Calu3 (cell line): ENCODE results near the gene GRPEL2. TPM values are rescaled to one million over a fixed set of nuclear protein-coding genes. Genes with fewer than 3 reads are reported as not detected.

Source experiments
- BruUV-seq: library from RNA; stranded (reverse); fragments of 400-500 nt; replicated peaks from 2 replicates; lab custom pipeline; 2021; lab: Mats Ljungman, UMichigan
- CTCF ChIA-PET: fragments of 300-600 bp; sonication (Branson Sonifier 250); formaldehyde crosslinking; loops from one replicate; lab custom pipeline; 2022; ENCODE audit warnings: antibody characterized with exemption; lab: Charles Lee
- DNase-seq: peaks from one replicate; pipeline ENCODE4 v3.0.0; 2022
- H3K27ac Mint-ChIP-seq: one replicate; pipeline ENCODE4 v1.8.0; 2022; ENCODE audit warnings: mixed read lengths; ENCODE audit not compliant: unreplicated experiment
- H3K27me3 Mint-ChIP-seq: one replicate; pipeline ENCODE4 v1.8.0; 2022; ENCODE audit warnings: mixed read lengths; ENCODE audit not compliant: unreplicated experiment
- H3K36me3 Mint-ChIP-seq: one replicate; pipeline ENCODE4 v1.8.0; 2022; ENCODE audit warnings: mild to moderate bottlenecking, moderate library complexity, mixed read lengths; ENCODE audit not compliant: insufficient read depth, unreplicated experiment
- H3K4me1 Mint-ChIP-seq: one replicate; pipeline ENCODE4 v1.8.0; 2022; ENCODE audit warnings: mild to moderate bottlenecking, low read depth, mixed read lengths; ENCODE audit not compliant: unreplicated experiment
- H3K4me3 Mint-ChIP-seq: one replicate; pipeline ENCODE4 v1.8.0; 2022; ENCODE audit warnings: mild to moderate bottlenecking, low read depth, moderate library complexity, mixed read lengths; ENCODE audit not compliant: unreplicated experiment
- H3K9me3 Mint-ChIP-seq: one replicate; pipeline ENCODE4 v1.8.0; 2022; ENCODE audit warnings: low read depth, mixed read lengths; ENCODE audit not compliant: unreplicated experiment
- CTCF ChIP-seq: fragments of 200-600 bp; IDR thresholded peaks from one replicate; pipeline ENCODE4 v1.8.0; 2022; ENCODE audit warnings: antibody characterized with exemption; ENCODE audit not compliant: unreplicated experiment
- intact Hi-C: fragments of 100-400 bp; cut with micrococcal nuclease; formaldehyde crosslinking; loops from one replicate; pipeline ENCODE4 v1.10.0; 2022; ENCODE audit not compliant: unreplicated experiment
- total RNA-seq: library from RNA; stranded (reverse); gene quantifications from 2 replicates; pipeline ENCODE4 v1.2.3, GENCODE V29; 2022

GRPEL2 gene
- total RNA-seq, 1 experiment from 2014 or later = 28.2 TPM

- CTCF ChIA-PET = interaction anchor here (0.6 to 2.6 kb wide), 14 partner anchors 11 to 590 kb away, joined by 3 to 27 read pairs (median 4); partner anchors contain the start of genes GRPEL2 and PCYOX1L
- no peak for DNase-seq
- no peak overlapping the region for H3K4me3 Mint-ChIP-seq
- intact Hi-C loops = loop anchor here (1.0 kb wide), 2 partner anchors 51 to 196 kb away; no protein-coding TSS in a partner anchor
- BruUV-seq = no TSS peak
- H3K27me3 Mint-ChIP-seq = no peaks in the 10 kb centered on the region
- no peak for TF ChIP-seq CTCF
- no peaks in the 10 kb centered on the region for H3K9me3 Mint-ChIP-seq
- H3K27ac Mint-ChIP-seq = no peak overlapping the region
- peaks cover 8% of the 10 kb centered on the region for H3K4me1 Mint-ChIP-seq
- H3K36me3 Mint-ChIP-seq = peaks cover 9% of the 10 kb centered on the region
Observed at GRCh38 chr5:149367972-149368645, 22.8 kb downstream of the GRPEL2 start.

- Mint-ChIP-seq H3K27me3 (no peaks in the 10 kb centered on the region), H3K4me1 (peaks cover 8% of the 10 kb centered on the region), H3K27ac (no peak overlapping the region), H3K4me3 (no peak overlapping the region), H3K36me3 (peaks cover 5% of the 10 kb centered on the region), H3K9me3 (no peaks in the 10 kb centered on the region)
- BruUV-seq = no TSS peak
- intact Hi-C loops = loop anchor here (1.0 kb wide), 1 partner anchor 54 kb away; no protein-coding TSS in a partner anchor
- TF ChIP-seq CTCF = no peak
- CTCF ChIA-PET = interaction anchor here (1.0 to 1.4 kb wide), 2 partner anchors 13 to 56 kb away, joined by 3 to 6 read pairs; partner anchors contain the start of gene PCYOX1L
- DNase-seq = no peak
Observed at GRCh38 chr5:149370878-149371277, 25.6 kb downstream of the GRPEL2 start.

- H3K27me3 Mint-ChIP-seq = no peaks in the 10 kb centered on the region
- intact Hi-C loops = loop anchor here (1.0 kb wide), 1 partner anchor 54 kb away; no protein-coding TSS in a partner anchor
- H3K36me3 Mint-ChIP-seq = peaks cover 5% of the 10 kb centered on the region
- H3K4me1 Mint-ChIP-seq = peaks cover 8% of the 10 kb centered on the region
- CTCF ChIA-PET = interaction anchor here (1.0 to 1.4 kb wide), 3 partner anchors 14 to 57 kb away, joined by 3 to 8 read pairs (median 6); partner anchors contain the start of gene PCYOX1L
- no peaks in the 10 kb centered on the region for H3K9me3 Mint-ChIP-seq
- H3K4me3 Mint-ChIP-seq = no peak overlapping the region
- no peak overlapping the region for H3K27ac Mint-ChIP-seq
- no TSS peak for BruUV-seq
- peak; percentile 87 for DNase-seq
- peak; percentile 94 for TF ChIP-seq CTCF
Observed at GRCh38 chr5:149371296-149371962, 26.1 kb downstream of the GRPEL2 start.

GRCh38 chr5:149372076-149372795 lies 26.9 kb downstream of the GRPEL2 start:
- H3K27me3 Mint-ChIP-seq = peaks cover 2% of the 10 kb centered on the region

More at GRCh38 chr5:149372076-149372795, 26.9 kb downstream of the GRPEL2 start:
- peaks cover 3% of the 10 kb centered on the region for H3K4me1 Mint-ChIP-seq
- no peak for DNase-seq
- peaks cover 5% of the 10 kb centered on the region for H3K36me3 Mint-ChIP-seq
- H3K9me3 Mint-ChIP-seq = no peaks in the 10 kb centered on the region
- H3K27ac Mint-ChIP-seq = no peak overlapping the region
- intact Hi-C loops = no loop called here
- CTCF ChIA-PET = interaction anchor here (0.7 to 1.4 kb wide), 4 partner anchors 15 to 58 kb away, joined by 3 to 8 read pairs (median 6); partner anchors contain the start of gene PCYOX1L
- no peak overlapping the region for H3K4me3 Mint-ChIP-seq
- BruUV-seq = no TSS peak
- no peak for TF ChIP-seq CTCF
